Stimulated activated CD4-positive, alpha-beta T cell treated with anti-CD3 and anti-CD28 coated beads, Interleukin-2, amount 100 ng/mL, for 4 hours (primary cell): Measurements from ENCODE around the gene MFNG.
"Not testable (repeated sequence)": the region's sequence is repeated elsewhere in the genome, so short reads cannot be mapped to it uniquely, and the experiment has no call there.

Experiments
- DNase-seq: peaks from one replicate; pipeline ENCODE4 v3.0.0-alpha.2; 2020; ENCODE audit warnings: low read depth

Gene MFNG

GRCh38 chr22:37486224-37486845 lies at the start of gene MFNG:
MFNG (minus strand) TSS chr22:37486384; CDS start chr22:37486177, 207 bp downstream.
- DNase-seq: peak; percentile 68

DNA sequence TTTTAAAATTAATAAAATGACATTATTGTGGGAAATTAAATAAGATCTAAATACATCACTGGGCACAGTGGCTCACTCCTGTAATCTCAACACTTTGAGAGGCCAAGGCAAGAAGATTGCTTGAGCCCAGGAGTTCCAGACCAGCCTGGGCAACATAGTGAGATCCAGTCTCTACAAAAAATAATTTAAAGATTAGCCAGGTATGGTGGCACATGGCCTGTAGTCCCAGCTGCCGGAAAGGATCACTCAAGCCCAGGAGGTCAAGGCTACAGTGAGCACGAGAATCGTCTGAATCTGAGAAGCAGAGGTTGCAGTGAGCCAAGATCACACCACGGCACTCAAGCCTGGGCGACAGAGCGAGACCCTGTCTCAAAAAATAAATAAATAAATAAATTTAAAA lies 49.0 kb upstream of the MFNG start:
- DNase-seq: no peak

GRCh38 chr22:37534445-37534844 lies 48.3 kb upstream of the MFNG start:
- DNase-seq: no peak

DNA sequence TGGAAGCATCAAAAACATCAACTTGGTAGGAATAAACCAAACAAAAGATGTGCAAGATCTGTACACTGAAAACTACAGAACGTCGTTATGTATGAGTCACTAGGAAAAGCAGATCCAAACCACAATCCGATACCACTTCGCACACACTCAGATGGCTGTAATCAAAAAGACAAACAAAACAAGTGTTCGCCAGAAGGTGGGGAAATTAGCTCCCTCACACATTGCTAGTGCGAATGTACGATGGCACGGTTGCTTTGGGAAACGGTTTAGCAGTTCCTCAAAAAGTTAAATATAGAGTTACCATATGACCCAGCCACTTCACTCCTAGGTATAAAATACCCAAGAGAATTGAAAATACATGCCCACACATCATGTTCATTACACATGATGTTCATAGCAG lies 47.8 kb upstream of the MFNG start:
- DNase-seq: no peak

DNA sequence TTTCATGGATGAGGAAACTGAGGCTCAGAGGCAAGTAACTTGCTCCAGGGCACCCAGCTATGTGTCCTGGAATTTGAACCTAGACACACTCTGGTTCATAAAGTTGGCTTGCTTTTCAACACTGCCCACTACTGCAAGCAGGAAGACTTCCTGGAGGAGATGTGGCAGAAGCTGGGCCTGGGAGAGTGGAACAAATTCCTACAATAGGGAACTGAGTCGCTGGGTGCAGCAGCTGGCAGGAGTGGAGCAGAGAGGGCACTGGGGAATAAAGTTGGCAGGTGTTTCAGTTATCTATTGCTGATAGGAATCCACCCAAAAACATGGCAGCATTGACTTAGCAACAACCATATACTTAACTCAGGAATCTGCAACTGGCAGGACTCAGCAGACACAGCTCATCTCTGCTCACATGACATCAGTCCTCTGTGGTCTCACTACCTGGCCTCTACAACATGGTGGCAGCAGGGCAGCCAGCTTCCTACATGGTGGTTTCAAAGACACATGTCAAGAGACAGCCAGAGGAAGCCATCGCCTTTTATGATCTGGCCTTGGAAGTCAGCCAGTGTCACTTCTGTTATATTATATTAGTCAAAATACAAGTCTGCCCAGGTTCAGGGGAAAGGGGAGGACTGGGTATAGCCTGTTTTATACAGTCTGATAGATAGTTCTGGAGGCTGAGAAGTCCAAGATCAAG lies 43.6 kb upstream of the MFNG start:
- no peak for DNase-seq

GRCh38 chr22:37527952-37528351 lies 41.8 kb upstream of the MFNG start:
- DNase-seq: not testable (repeated sequence)

DNA sequence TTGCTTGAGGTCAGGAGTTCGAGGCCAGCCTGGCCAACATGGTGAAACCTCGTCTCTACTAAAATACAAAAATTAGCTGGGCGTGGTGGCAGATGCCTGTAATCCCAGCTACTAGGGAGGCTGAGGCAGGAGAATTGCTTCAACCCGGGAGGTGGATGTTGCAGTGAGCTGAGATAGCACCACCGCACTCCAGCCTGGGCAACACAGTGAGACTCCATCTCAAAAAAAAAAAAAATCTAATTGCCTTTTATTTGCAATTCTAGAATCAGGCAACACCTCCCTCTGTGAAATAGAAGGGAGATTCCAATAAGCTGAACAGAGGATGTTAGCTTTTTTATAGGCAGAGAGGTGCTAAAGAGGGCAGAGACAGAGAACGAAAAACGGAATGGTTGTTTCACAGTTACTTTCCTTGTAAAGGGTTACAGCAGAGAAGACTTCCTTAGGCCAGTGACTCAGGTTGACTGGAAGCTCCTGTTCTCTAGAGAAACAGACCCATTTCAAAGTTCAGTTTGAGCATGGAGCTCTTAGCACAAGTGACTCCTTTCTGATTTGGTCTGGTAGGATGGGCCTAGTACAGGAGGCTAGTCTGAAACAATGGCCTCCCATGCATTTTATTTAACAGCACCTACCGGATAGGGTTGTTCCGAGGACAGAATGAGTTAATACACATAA lies 41.0 kb upstream of the MFNG start:
- not testable (repeated sequence) for DNase-seq

DNA sequence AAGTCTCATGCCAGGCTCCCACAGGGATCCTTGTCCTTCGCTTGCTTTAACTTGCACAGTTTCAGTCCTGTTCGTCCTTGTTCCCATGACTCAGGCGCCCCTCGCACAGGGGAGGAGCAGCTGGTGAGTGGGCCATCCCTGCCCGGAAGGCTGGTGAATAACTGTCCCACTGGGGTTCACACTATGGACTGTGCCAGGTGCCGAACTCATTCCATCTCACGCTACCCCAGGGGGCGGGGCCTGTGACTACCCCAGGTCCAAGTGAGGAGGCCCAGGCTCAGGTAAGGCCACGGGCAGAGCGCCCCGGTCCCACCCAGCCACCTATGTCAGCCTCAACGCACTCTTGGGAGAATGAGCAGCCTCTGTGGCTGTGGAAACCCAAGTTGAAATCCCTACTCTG lies 40.2 kb upstream of the MFNG start:
- DNase-seq: no peak

- DNase-seq: no peak
Measured at GRCh38 chr22:37525746-37526350, 39.7 kb upstream of the MFNG start.

DNA sequence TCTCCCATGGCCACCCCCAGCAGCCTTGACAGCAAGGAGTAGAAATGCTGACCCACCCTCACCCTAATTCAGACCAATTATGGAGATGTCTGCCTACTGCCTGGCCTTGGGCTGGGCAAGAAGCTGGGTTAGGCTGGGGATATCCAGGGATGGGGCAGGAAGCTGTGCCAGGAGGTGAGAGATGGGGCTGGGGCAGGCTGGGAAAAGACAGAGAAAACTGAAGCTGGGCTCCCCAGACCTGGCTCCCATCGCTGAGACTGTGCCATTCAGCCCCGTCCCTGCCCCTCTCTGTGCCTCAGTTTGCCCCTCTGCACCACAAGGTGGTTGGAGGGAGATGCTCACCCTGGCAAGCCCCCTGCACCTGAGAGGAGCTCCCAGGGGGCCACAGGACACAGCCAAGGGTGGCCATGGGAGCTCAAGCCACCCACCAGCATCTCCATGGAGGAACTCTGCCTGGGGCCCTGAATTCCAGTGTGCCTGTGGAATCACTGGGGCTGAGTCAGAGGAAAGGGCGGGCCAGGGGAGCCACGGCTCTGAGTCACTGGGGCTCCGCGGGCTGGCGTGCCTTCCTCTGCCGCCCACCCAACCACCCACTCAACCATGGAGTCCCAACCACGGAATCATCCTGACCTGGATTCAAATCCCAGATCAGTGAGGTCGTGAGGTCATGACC lies 39.0 kb upstream of the MFNG start:
- peak; percentile 29 for DNase-seq

GRCh38 chr22:37522482-37522881 lies 36.3 kb upstream of the MFNG start:
- no peak for DNase-seq

GRCh38 chr22:37521236-37521739 lies 35.1 kb upstream of the MFNG start:
- no peak for DNase-seq

DNA sequence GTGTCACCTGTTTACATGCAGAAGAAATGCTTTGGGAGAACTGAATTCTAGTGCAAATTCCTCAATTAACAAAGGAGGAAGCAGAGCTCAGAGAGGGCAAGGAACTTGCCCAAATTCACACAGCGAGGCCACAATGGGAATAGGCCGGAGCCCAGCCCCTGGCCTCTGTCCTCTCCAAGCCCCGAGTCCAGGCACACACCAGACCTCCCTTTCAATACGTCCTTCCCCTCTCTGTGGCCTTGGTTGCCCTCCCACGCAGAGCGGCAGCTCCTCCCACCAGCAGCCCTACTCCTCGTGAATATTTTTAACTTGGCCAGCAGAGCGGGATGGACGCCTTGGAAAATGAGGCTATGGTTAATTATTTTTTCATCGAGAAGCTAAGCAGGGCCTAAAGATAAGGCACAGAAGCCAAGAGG lies 34.6 kb upstream of the MFNG start:
- DNase-seq: no peak

GRCh38 chr22:37519268-37520195 lies 33.3 kb upstream of the MFNG start, which contains the start of gene CARD10:
CARD10 (minus strand) TSS chr22:37519415; CDS start chr22:37519200, 215 bp downstream.
- DNase-seq: no peak

- DNase-seq: no peak
Measured at GRCh38 chr22:37518509-37519267, 32.5 kb upstream of the MFNG start.

GRCh38 chr22:37517826-37518450 lies 31.8 kb upstream of the MFNG start:
- DNase-seq: no peak

DNA sequence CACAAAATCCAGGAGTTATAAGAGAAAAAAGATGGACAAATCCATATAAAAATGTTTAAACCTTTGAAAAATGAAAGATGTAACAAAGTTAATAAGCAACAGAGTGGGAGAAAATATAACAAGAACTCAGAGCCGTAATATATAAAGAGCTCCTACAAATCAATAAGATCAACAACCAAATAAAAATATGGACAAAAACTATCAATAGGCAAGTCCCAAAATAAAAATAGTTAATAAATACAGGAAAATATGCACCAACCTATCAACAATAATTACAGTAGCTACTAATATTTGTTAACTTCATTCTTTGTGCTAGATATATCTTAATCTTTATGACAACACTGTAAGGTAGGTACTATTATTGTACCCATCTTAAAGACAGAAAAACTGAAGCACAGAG lies 30.3 kb upstream of the MFNG start:
- no peak for DNase-seq

DNA sequence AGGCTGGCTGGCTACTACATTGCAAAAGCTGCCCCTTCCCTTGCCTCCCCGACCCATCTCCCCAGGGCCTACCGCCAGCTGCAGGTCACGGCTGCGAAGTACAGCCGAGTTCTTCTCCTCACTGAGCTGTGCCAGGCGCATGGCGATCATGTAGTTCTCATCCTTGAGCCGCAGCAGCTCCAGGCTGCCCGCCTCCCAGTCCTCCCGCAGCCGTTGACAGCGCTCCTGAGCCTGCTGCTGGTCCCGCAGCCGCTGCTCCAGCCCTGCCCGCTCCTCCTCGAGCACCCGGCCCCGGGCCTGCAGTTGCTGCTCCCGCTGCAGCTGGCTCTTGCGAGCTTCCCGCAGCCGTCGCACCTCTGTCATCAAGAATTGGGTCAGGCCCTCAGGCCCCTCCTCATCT lies 29.7 kb upstream of the MFNG start:
- no peak for DNase-seq

- DNase-seq: no peak
Measured at GRCh38 chr22:37514526-37515051, 28.4 kb upstream of the MFNG start.
